Esophagus muscularis mucosa (tissue), 4 donors: Measurements from ENCODE around the gene MAGI2. TPM values are rescaled to one million over a fixed set of nuclear protein-coding genes. Genes with fewer than 3 reads are reported as not detected.

ENCODE experiments used
- DNase-seq: peaks from one replicate; pipeline ENCODE4 v3.0.0-alpha.2; 2017; ENCODE audit errors: extremely low spot score
- H3K27ac ChIP-seq, 4 donors: fragments of 200-600 bp; sonication (generic); replicated peaks in 1 of 4; 1 replicate in 3 of 4; 2 replicates in 1 of 4; pipeline ENCODE4 v1.5.1; 2016 to 2019; ENCODE audit warnings: mild to moderate bottlenecking in 1 of 4
- H3K27me3 ChIP-seq, 4 donors: fragments of 200-600 bp; sonication (generic); one replicate each; pipeline versions ENCODE4 v1.5.1 to v1.6.0; 2016 to 2019
- H3K36me3 ChIP-seq, 4 donors: fragments of 200-600 bp; sonication (generic); one replicate each; pipeline ENCODE4 v1.5.1; 2016 to 2019
- H3K4me1 ChIP-seq, 4 donors: fragments of 200-600 bp; sonication (generic); one replicate each; pipeline ENCODE4 v1.5.1; 2016 to 2019
- H3K4me3 ChIP-seq, 4 donors: fragments of 200-600 bp; sonication (generic); 1 replicate in 2 of 4; 2 replicates in 2 of 4; pipeline ENCODE4 v1.5.1; 2016 to 2019; ENCODE audit warnings: mild to moderate bottlenecking in 4 of 4, moderate library complexity in 1 of 4
- H3K9me3 ChIP-seq, 4 donors: fragments of 200-600 bp; sonication (generic); 1 replicate in 3 of 4; 2 replicates in 1 of 4; pipeline ENCODE4 v1.5.1; 2016 to 2019
- EP300 ChIP-seq: sonication (generic); formaldehyde crosslinking; IDR thresholded peaks from one replicate; pipeline ENCODE4 v1.6.1; 2017; ENCODE audit warnings: antibody characterized with exemption
- POLR2A ChIP-seq: fragments of 450-650 bp; IDR thresholded peaks from one replicate; pipeline ENCODE4 v1.6.1; 2017; ENCODE audit warnings: antibody characterized with exemption, moderate library complexity, mild to moderate bottlenecking, low read depth
- POLR2AphosphoS5 ChIP-seq, 2 donors: sonication (generic); formaldehyde crosslinking; IDR thresholded peaks; one replicate each; pipeline ENCODE4 v1.6.1; 2017; ENCODE audit warnings: antibody characterized with exemption in 2 of 2
- WGBS: methylation state at CpG from one replicate; pipeline ENCODE4 v1.1.5; 2018; 5-methylcytosine and 5-hydroxymethylcytosine counted together
- intact Hi-C: fragments of 100-400 bp; cut with DNase I; formaldehyde crosslinking; loops from one replicate; pipeline ENCODE4 v1.15.1; 2023
- total RNA-seq, 4 donors: library from RNA; depleted of rRNA; stranded (reverse); fragments of >200 nt; gene quantifications; one replicate each; pipeline versions ENCODE4 v1.1.0 to v1.2.1, GENCODE V29; 2016
- TF ChIP-seq, protein P1 (sequence below), 3 experiments: fragments of 200-600 bp in 2 of 3; fragments of 450-650 bp in 1 of 3; sonication (generic) in 2 of 3; IDR thresholded peaks; one replicate each; pipeline ENCODE4 v1.5.1; 2017 to 2019; ENCODE audit warnings: antibody characterized with exemption in 3 of 3, mild to moderate bottlenecking in 2 of 3, moderate library complexity in 1 of 3

Gene MAGI2
- total RNA-seq, 4 donors from 2014 or later: 14.4 to 22.3 (median 21.2) TPM

DNA sequence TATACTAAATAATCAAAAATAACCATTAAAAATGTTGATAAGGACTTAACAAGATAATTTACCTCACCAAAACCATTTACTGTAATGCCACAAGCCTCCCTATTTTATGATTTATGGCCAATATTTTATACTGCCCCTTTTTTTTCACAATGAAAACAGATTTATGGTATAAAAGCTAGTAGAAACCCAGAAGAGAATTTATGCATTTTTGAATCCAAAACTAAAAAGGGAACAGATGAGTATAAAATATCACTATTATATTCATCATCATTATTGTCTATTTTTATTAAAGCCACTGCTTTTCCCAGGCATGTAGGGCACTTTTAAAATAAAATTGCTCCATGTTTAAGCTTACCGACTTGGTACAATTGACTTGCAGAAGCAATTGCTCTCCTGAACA lies 1229.9 kb downstream of the MAGI2 start:
- DNase-seq: no peak
- Histone ChIP-seq H3K27me3 (no peaks in the 10 kb centered on the region), H3K9me3 (no peaks in the 10 kb centered on the region), H3K4me3 (no peak overlapping the region), H3K27ac (no peak overlapping the region), H3K36me3 (no peaks in the 10 kb centered on the region), H3K4me1 (peaks cover 0 to 26% (median 18%) of the 10 kb centered on the region in 4 donors)
- WGBS: 65% methylated on average over 1 of the region's 1 CpG
- intact Hi-C loops: loop anchor here (10.0 kb wide), 1 partner anchor 61 kb away; no protein-coding TSS in a partner anchor
- TF ChIP-seq, protein P1, sequence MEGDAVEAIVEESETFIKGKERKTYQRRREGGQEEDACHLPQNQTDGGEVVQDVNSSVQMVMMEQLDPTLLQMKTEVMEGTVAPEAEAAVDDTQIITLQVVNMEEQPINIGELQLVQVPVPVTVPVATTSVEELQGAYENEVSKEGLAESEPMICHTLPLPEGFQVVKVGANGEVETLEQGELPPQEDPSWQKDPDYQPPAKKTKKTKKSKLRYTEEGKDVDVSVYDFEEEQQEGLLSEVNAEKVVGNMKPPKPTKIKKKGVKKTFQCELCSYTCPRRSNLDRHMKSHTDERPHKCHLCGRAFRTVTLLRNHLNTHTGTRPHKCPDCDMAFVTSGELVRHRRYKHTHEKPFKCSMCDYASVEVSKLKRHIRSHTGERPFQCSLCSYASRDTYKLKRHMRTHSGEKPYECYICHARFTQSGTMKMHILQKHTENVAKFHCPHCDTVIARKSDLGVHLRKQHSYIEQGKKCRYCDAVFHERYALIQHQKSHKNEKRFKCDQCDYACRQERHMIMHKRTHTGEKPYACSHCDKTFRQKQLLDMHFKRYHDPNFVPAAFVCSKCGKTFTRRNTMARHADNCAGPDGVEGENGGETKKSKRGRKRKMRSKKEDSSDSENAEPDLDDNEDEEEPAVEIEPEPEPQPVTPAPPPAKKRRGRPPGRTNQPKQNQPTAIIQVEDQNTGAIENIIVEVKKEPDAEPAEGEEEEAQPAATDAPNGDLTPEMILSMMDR (IDR thresholded peaks at IDR 0.05): no peak
- TF ChIP-seq EP300: no peak
- TF ChIP-seq POLR2A: no peak
- TF ChIP-seq POLR2AphosphoS5 (IDR thresholded peaks at IDR 0.05): no peak

DNA sequence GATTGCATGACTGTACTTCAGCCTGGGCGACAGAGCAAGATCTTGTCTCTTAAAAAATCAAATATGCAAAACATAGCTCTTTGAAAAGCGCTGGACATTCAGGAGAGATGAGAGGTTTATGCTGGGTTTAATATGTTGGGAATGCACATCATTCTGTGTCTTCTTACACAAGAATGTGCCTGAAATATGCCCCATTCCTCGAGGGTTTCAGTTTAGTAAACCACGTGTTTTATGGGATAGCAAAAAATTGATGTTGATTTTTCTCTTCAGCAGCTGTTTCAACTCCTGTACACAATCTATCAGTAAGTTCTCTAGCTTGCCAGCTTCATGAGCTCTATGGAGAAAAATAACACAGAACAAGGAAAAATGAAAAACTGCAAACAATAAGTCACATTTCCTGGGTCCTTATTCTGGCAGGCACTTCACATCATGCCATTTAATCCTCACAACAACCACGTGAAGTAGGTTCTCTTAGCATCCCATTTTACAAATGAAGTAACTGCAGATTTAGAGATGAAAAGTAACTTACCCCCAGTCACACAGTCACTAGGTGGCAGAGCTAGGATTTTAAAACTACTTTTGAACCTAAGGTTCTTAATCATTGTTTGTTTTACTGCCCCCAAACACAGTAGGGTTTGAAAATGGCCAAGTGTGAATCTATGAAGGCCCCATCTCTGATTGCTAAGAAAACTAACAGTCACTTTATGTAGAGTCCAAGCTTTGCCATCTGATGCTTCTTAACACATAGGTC lies 1231.3 kb downstream of the MAGI2 start:
- TF ChIP-seq EP300 (no peak), POLR2AphosphoS5 (IDR thresholded peaks at IDR 0.05) (no peak), POLR2A (no peak)
- TF ChIP-seq, protein P1 (IDR thresholded peaks at IDR 0.05): no peak

DNA sequence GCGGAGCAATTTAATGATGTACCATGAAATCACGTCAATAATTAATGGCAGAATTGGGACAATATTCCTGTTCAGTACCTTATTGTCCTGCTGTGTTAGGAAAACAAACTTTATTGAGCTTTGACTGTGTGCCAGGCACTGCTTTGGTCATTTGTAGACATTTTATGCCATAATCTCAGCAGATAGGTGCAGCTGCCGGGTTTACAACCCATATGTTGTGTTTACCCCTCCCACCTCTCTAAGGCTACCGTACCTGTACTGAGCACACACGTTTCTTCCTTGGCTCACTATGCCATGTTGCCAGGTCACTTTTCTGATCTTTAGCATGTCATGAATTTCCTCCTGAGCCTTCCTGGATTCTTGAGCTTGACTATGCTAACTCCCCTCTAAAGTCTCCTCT lies 1232.7 kb downstream of the MAGI2 start:
- TF ChIP-seq POLR2AphosphoS5 (IDR thresholded peaks at IDR 0.05) (no peak), POLR2A (no peak), EP300 (no peak)
- TF ChIP-seq, protein P1 (IDR thresholded peaks at IDR 0.05): no peak
- H3K36me3 ChIP-seq: no peaks in the 10 kb centered on the region
- H3K27me3 ChIP-seq: no peaks in the 10 kb centered on the region
- WGBS: 95% methylated on average over 5 of the region's 5 CpGs
- DNase-seq: no peak
- no peak overlapping the region for H3K4me3 ChIP-seq
- no peaks in the 10 kb centered on the region for H3K9me3 ChIP-seq
- no peak overlapping the region for H3K27ac ChIP-seq
- intact Hi-C loops: loop anchor here (10.0 kb wide), 1 partner anchor 64 kb away; no protein-coding TSS in a partner anchor
- peaks cover 0 to 18% (median 10%) of the 10 kb centered on the region in 4 donors for H3K4me1 ChIP-seq

More for the DNA sequence above, 1231.3 kb downstream of the MAGI2 start:
- H3K27me3 ChIP-seq: no peaks in the 10 kb centered on the region
- WGBS: 51% methylated on average over 5 of the region's 5 CpGs
- H3K27ac ChIP-seq: no peak overlapping the region
- H3K4me3 ChIP-seq: no peak overlapping the region
- H3K36me3 ChIP-seq: no peaks in the 10 kb centered on the region
- no peaks in the 10 kb centered on the region for H3K9me3 ChIP-seq
- peaks cover 0 to 26% (median 18%) of the 10 kb centered on the region in 4 donors for H3K4me1 ChIP-seq
- intact Hi-C loops: loop anchor here (10.0 kb wide), 1 partner anchor 63 kb away; no protein-coding TSS in a partner anchor
- no peak for DNase-seq

DNA sequence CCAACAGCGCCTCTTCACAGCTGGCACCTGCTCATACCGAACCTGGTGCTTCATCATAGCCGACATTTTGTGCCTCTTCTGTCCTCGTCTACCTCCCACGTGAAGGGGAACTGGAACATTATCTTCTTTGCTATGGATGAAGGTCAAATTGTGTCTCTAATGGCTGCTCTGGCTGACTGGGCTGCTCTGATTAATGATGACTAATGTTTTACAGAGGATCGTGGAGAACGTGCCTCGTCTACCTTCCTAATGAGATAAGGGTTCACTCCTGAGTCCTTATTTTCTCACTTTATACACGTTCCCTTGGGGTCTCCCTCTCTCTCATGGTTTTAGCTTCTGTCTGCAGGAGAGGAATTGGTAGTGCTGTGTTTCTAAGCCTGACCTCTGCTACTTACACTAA lies 1234.6 kb downstream of the MAGI2 start:
- Histone ChIP-seq H3K27ac (no peak overlapping the region), H3K9me3 (no peaks in the 10 kb centered on the region)

More for the DNA sequence above, 1234.6 kb downstream of the MAGI2 start:
- DNase-seq: no peak
- WGBS: 88% methylated on average over 9 of the region's 9 CpGs
- Histone ChIP-seq H3K4me3 (no peak overlapping the region), H3K27me3 (no peaks in the 10 kb centered on the region), H3K4me1 (peaks cover 0 to 6% (median 0%) of the 10 kb centered on the region in 4 donors), H3K36me3 (no peaks in the 10 kb centered on the region)
- no peak for TF ChIP-seq POLR2AphosphoS5 (IDR thresholded peaks at IDR 0.05)
- TF ChIP-seq, protein P1 (IDR thresholded peaks at IDR 0.05): no peak
- TF ChIP-seq POLR2A: no peak
- TF ChIP-seq EP300: no peak
- intact Hi-C loops: loop anchor here (10.0 kb wide), 1 partner anchor 74 kb away; no protein-coding TSS in a partner anchor
